Measurements from ENCODE around the gene SLC19A2. TPM values are rescaled to one million over a fixed set of nuclear protein-coding genes. Genes with fewer than 3 reads are reported as not detected.

Gene SLC19A2
- total and polyA plus RNA-seq, 2 of the 13 experiments (the other 11 are each of a cell fraction or from before 2014, with no cell fraction given): 30.4 to 56.0 TPM

DNA sequence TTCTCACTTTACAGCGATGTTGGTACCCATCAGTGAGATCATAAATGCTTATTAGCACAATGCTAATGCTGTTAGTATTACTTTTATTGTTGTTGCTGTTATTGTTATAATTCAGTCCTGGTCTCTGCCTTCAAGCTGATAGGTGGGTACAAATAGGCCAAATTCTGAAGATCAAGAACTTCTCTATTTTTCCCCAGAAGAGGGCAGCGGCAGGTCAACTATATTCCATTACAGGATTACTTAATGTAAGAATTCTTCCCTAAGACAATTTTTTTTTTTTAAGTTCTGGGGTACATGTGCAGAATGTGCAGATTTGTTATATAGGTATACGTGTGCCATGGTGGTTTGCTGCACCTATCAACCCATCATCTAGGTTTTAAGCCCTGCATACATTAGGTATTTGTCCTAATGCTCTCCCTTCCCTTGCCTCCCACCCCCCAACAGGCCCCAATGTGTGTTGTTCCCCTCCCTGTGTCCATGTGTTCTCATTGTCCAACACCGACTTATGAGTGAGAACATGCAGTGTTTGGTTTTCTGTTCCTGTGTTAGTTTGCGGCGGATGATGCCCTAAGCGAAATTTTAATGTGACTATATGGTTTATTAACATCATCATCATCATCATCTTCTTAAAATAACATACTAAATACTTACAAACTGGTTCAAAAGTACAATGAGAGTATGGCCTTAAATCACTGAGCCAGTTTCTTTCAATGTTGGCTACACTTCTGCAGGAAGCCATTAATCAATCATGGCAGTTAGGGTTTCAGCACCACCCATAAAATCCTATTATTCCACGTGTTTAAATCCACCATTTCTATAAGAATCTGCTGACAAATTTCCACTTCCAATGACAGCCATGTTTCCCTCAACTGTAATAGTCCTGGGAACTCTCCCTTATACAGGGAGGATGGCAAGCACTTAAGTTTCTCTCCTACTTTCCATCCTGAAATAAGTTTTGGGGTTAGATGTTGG is 19.2 kb downstream of the SLC19A2 start (continued):
- TF ChIP-seq SMC3 (IDR thresholded peaks at IDR 0.05; ENCODE audit: low read length) (peak; percentile 19; the same call in 1 of the 2 replicates), STAG1 (CRISPR knock-in tag; IDR thresholded peaks at IDR 0.05) (peak; percentile 59), CTCF (CRISPR knock-in tag; IDR thresholded peaks at IDR 0.05) (peak; percentile 43)

DNA sequence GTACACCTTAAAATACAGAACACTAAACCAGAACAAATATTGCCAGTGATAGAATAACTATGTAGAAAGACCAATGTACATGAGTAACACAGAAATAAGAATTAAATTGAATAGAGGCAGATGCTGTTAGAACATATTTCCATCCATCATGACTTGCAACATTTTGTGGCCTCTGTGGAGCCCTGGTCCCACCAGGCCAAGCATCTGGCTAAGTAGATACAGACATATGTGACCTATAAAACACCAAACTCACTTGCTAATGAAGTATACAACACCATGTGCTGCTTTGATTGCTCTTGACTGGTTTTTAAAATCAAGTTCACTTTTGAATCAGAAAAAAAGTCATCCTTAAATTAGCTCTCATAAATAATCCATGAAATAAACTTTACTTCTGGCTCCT is 20.5 kb downstream of the SLC19A2 start:
- Histone ChIP-seq H3K4me3 (replicated peaks in 1 of 3; ENCODE audit: insufficient read depth in 1 of 3, low read depth in 2 of 3, low read length in 3 of 3) (no peak overlapping the region), H3K79me2 (ENCODE audit: insufficient read depth, low read length) (no peaks in the 10 kb centered on the region), H3K27ac (ENCODE audit: extremely low read length, insufficient read depth, low read length) (no peak overlapping the region), H3K27me3 (ENCODE audit: control insufficient read depth in 1 of 2, insufficient read depth in 2 of 2, low read length in 2 of 2) (no peaks in the 10 kb centered on the region), H3K4me2 (ENCODE audit: low read depth, low read length) (no peak overlapping the region), H4K20me1 (ENCODE audit: insufficient read depth, low read length) (peaks cover 4% of the 10 kb centered on the region; the same call in 1 of the 2 replicates), H3K36me3 (replicated peaks in 1 of 2; ENCODE audit: control insufficient read depth in 1 of 2, insufficient read depth in 2 of 2, low read length in 2 of 2) (peaks cover 9 to 38% of the 10 kb centered on the region in 2 experiments), H3K4me1 (ENCODE audit: insufficient read depth, low read length) (peaks cover 8% of the 10 kb centered on the region; the same call in 1 of the 2 replicates), H3K9me3 (ENCODE audit: low read length) (no peaks in the 10 kb centered on the region), H3K9ac (ENCODE audit: insufficient read depth, low read depth, low read length) (no peak overlapping the region), H2AFZ (ENCODE audit: low read length) (no peak overlapping the region)
- POLR2A ChIA-PET: no interaction called here
- CTCF ChIA-PET (ENCODE audit: low intra/inter-chr PET ratio, low total read pairs): interaction anchor here (2.8 kb wide), 1 partner anchor 81 kb away, joined by 18 read pairs; no protein-coding TSS in a partner anchor
- BruUV-seq (replicated peaks): no TSS peak
- intact Hi-C loops (cut with micrococcal nuclease; ENCODE audit: unreplicated experiment) (loop anchor here (5.0 kb wide), 2 partner anchors 122 to 863 kb away; partner anchors contain the start of gene F5), in situ Hi-C loops (cut with HindIII; ENCODE audit: extremely low pct_ligation_motif_present, low pct_unique_long_range_greater_than_20kb) (no loop called here)
- no peak for DNase-seq (ENCODE audit: low spot score)
- FAIRE-seq: no peak
- no peak for ATAC-seq
- TF ChIP-seq CCAR2 (optimal IDR thresholded peaks at IDR 0.05; ENCODE audit: low read depth, low read length) (no peak), DBP (CRISPR knock-in tag; IDR thresholded peaks at IDR 0.05; ENCODE audit: not compliant biosample characterization) (no peak), HOXA3 (CRISPR knock-in tag; IDR thresholded peaks at IDR 0.05) (no peak), REXO4 (CRISPR knock-in tag; IDR thresholded peaks at IDR 0.05; ENCODE audit: borderline replicate concordance) (no peak), ZSCAN22 (CRISPR knock-in tag; IDR thresholded peaks at IDR 0.05) (no peak), MAZ (IDR thresholded peaks at IDR 0.05; ENCODE audit: borderline replicate concordance, low read depth, low read length) (no peak), MAZ (CRISPR knock-in tag; IDR thresholded peaks at IDR 0.05; ENCODE audit: low read depth) (no peak), ZNF230 (CRISPR knock-in tag; IDR thresholded peaks at IDR 0.05) (no peak), ZNF652 (CRISPR knock-in tag; IDR thresholded peaks at IDR 0.05; ENCODE audit: borderline replicate concordance, low read depth) (no peak), ELF1 (CRISPR knock-in tag; IDR thresholded peaks at IDR 0.05) (no peak)
- TF ChIP-seq, protein P1, sequence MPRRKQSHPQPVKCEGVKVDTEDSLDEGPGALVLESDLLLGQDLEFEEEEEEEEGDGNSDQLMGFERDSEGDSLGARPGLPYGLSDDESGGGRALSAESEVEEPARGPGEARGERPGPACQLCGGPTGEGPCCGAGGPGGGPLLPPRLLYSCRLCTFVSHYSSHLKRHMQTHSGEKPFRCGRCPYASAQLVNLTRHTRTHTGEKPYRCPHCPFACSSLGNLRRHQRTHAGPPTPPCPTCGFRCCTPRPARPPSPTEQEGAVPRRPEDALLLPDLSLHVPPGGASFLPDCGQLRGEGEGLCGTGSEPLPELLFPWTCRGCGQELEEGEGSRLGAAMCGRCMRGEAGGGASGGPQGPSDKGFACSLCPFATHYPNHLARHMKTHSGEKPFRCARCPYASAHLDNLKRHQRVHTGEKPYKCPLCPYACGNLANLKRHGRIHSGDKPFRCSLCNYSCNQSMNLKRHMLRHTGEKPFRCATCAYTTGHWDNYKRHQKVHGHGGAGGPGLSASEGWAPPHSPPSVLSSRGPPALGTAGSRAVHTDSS (CRISPR knock-in tag; conservative IDR thresholded peaks at IDR 0.05): no peak
- TF ChIP-seq, protein P2, sequence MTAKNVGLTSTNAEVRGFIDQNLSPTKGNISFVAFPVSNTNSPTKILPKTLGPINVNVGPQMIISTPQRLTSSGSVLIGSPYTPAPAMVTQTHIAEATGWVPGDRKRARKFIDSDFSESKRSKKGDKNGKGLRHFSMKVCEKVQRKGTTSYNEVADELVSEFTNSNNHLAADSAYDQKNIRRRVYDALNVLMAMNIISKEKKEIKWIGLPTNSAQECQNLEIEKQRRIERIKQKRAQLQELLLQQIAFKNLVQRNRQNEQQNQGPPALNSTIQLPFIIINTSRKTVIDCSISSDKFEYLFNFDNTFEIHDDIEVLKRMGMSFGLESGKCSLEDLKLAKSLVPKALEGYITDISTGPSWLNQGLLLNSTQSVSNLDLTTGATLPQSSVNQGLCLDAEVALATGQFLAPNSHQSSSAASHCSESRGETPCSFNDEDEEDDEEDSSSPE (CRISPR knock-in tag; IDR thresholded peaks at IDR 0.05): no peak
- TF ChIP-seq, protein P3, sequence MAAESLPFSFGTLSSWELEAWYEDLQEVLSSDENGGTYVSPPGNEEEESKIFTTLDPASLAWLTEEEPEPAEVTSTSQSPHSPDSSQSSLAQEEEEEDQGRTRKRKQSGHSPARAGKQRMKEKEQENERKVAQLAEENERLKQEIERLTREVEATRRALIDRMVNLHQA (CRISPR knock-in tag; IDR thresholded peaks at IDR 0.05): no peak

Data from HepG2 (cell line).